Suprapubic skin (tissue), 4 donors: ENCODE data around the gene ATM. TPM values are rescaled to one million over a fixed set of nuclear protein-coding genes. Genes with fewer than 3 reads are reported as not detected.

Experiments used
- DNase-seq, 2 donors: peaks; one replicate each; pipeline ENCODE4 v3.0.0-alpha.2; 2019; ENCODE audit warnings: low spot score in 2 of 2
- H3K27ac ChIP-seq: fragments of 200-600 bp; sonication (generic); one replicate; pipeline ENCODE4 v1.5.1; 2019
- H3K27me3 ChIP-seq: fragments of 200-600 bp; sonication (generic); one replicate; pipeline ENCODE4 v1.5.1; 2019
- H3K36me3 ChIP-seq: fragments of 200-600 bp; sonication (generic); one replicate; pipeline ENCODE4 v1.5.1; 2019
- H3K4me1 ChIP-seq: fragments of 200-600 bp; sonication (generic); one replicate; pipeline ENCODE4 v1.5.1; 2019
- H3K4me3 ChIP-seq: fragments of 200-600 bp; sonication (generic); one replicate; pipeline ENCODE4 v1.5.1; 2019; ENCODE audit warnings: mild to moderate bottlenecking
- H3K9me3 ChIP-seq: fragments of 200-600 bp; sonication (generic); one replicate; pipeline ENCODE4 v1.5.1; 2019
- EP300 ChIP-seq: sonication (generic); formaldehyde crosslinking; IDR thresholded peaks from one replicate; pipeline ENCODE4 v1.6.1; 2017; ENCODE audit warnings: antibody characterized with exemption
- POLR2A ChIP-seq, 2 donors: fragments of 450-650 bp; IDR thresholded peaks; one replicate each; pipeline ENCODE4 v1.6.1; 2017; ENCODE audit warnings: antibody characterized with exemption in 2 of 2, mild to moderate bottlenecking in 2 of 2, moderate library complexity in 2 of 2
- POLR2AphosphoS5 ChIP-seq, 3 donors: sonication (generic); formaldehyde crosslinking; IDR thresholded peaks; one replicate each; pipeline ENCODE4 v1.6.1; 2017; ENCODE audit warnings: antibody characterized with exemption in 3 of 3
- WGBS: methylation state at CpG from one replicate; pipeline ENCODE4 v1.1.5; 2018; 5-methylcytosine and 5-hydroxymethylcytosine counted together
- total RNA-seq, 4 donors: library from RNA; depleted of rRNA; stranded (reverse); fragments of >200 nt; gene quantifications; one replicate each; pipeline ENCODE4 v1.1.0, GENCODE V29; 2016
- TF ChIP-seq, protein P1 (sequence below), 2 donors: fragments of 200-600 bp in 1 of 2; fragments of 450-650 bp in 1 of 2; sonication (generic) in 1 of 2; IDR thresholded peaks; one replicate each; pipeline ENCODE4 v1.5.1; 2016 to 2019; ENCODE audit warnings: antibody characterized with exemption in 2 of 2, mild to moderate bottlenecking in 1 of 2, moderate library complexity in 1 of 2

ATM gene, protein sequence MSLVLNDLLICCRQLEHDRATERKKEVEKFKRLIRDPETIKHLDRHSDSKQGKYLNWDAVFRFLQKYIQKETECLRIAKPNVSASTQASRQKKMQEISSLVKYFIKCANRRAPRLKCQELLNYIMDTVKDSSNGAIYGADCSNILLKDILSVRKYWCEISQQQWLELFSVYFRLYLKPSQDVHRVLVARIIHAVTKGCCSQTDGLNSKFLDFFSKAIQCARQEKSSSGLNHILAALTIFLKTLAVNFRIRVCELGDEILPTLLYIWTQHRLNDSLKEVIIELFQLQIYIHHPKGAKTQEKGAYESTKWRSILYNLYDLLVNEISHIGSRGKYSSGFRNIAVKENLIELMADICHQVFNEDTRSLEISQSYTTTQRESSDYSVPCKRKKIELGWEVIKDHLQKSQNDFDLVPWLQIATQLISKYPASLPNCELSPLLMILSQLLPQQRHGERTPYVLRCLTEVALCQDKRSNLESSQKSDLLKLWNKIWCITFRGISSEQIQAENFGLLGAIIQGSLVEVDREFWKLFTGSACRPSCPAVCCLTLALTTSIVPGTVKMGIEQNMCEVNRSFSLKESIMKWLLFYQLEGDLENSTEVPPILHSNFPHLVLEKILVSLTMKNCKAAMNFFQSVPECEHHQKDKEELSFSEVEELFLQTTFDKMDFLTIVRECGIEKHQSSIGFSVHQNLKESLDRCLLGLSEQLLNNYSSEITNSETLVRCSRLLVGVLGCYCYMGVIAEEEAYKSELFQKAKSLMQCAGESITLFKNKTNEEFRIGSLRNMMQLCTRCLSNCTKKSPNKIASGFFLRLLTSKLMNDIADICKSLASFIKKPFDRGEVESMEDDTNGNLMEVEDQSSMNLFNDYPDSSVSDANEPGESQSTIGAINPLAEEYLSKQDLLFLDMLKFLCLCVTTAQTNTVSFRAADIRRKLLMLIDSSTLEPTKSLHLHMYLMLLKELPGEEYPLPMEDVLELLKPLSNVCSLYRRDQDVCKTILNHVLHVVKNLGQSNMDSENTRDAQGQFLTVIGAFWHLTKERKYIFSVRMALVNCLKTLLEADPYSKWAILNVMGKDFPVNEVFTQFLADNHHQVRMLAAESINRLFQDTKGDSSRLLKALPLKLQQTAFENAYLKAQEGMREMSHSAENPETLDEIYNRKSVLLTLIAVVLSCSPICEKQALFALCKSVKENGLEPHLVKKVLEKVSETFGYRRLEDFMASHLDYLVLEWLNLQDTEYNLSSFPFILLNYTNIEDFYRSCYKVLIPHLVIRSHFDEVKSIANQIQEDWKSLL (N-terminal part only)
- total RNA-seq = 10 to 100 TPM; 17.5 to 76.4 (median 34.2) TPM

DNA sequence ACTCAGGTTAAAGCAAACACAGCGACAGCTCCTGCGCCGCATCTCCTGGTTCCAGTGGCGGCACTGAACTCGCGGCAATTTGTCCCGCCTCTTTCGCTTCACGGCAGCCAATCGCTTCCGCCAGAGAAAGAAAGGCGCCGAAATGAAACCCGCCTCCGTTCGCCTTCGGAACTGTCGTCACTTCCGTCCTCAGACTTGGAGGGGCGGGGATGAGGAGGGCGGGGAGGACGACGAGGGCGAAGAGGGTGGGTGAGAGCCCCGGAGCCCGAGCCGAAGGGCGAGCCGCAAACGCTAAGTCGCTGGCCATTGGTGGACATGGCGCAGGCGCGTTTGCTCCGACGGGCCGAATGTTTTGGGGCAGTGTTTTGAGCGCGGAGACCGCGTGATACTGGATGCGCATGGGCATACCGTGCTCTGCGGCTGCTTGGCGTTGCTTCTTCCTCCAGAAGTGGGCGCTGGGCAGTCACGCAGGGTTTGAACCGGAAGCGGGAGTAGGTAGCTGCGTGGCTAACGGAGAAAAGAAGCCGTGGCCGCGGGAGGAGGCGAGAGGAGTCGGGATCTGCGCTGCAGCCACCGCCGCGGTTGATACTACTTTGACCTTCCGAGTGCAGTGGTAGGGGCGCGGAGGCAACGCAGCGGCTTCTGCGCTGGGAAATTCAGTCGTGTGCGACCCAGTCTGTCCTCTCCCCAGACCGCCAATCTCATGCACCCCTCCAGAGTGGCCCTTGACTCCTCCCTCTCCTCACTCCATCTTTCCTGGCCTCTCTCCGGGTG is at the start of gene ATM, which contains the start of gene NPAT:
Gene ATM, plus strand, starts transcription at position 494 of the 774 bp plus-strand sequence. CDS start 4,558 bp downstream, outside the sequence.
Gene NPAT, minus strand, starts transcription at position 65 of the 774 bp plus-strand sequence. CDS start 102 bp downstream, outside the sequence.
- Histone ChIP-seq H3K27me3 (no peaks in the 10 kb centered on the region), H3K36me3 (no peaks in the 10 kb centered on the region), H3K27ac (peak within 1 kb of the TSS; percentile 96), H3K4me3 (peak within 1 kb of the TSS; percentile 70), H3K9me3 (no peaks in the 10 kb centered on the region), H3K4me1 (peaks cover 40% of the 10 kb centered on the region)
- under 1% methylated on average over 21 of the region's 70 CpGs for WGBS
- DNase-seq = peak; percentile 99
- no peak for TF ChIP-seq EP300
- peak; percentile 79 to 92 (median 89) for TF ChIP-seq POLR2AphosphoS5 (IDR thresholded peaks at IDR 0.05)
- TF ChIP-seq, protein P1, sequence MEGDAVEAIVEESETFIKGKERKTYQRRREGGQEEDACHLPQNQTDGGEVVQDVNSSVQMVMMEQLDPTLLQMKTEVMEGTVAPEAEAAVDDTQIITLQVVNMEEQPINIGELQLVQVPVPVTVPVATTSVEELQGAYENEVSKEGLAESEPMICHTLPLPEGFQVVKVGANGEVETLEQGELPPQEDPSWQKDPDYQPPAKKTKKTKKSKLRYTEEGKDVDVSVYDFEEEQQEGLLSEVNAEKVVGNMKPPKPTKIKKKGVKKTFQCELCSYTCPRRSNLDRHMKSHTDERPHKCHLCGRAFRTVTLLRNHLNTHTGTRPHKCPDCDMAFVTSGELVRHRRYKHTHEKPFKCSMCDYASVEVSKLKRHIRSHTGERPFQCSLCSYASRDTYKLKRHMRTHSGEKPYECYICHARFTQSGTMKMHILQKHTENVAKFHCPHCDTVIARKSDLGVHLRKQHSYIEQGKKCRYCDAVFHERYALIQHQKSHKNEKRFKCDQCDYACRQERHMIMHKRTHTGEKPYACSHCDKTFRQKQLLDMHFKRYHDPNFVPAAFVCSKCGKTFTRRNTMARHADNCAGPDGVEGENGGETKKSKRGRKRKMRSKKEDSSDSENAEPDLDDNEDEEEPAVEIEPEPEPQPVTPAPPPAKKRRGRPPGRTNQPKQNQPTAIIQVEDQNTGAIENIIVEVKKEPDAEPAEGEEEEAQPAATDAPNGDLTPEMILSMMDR (IDR thresholded peaks at IDR 0.05) = peak; percentile 55 to 83
- TF ChIP-seq POLR2A (IDR thresholded peaks at IDR 0.05) = peak; percentile 19 to 89

DNA sequence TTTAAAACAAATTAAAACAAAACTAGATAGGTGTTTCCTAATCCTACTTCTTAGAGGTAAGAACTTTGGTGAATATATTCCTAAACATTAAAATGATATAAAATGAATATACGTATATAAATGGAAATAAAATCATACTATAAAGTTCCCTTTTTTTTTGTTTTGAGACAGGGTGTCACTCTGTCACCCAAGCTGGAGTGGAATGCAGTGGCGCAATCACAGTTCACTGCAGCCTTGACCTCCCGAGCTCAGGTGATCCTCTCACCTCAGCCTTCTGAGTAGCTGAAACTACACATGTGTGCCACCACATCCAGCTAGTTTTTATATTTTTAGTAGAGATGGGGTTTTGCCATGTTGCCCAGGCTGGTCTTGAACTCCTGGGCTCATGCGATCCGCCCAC is 45.3 kb upstream of the ATM start:
- no peak overlapping the region for H3K27ac ChIP-seq
- peaks cover 75% of the 10 kb centered on the region for H3K36me3 ChIP-seq
- TF ChIP-seq POLR2A (IDR thresholded peaks at IDR 0.05) (no peak), POLR2AphosphoS5 (IDR thresholded peaks at IDR 0.05) (no peak), EP300 (no peak)
- TF ChIP-seq, protein P1 (IDR thresholded peaks at IDR 0.05) = no peak
- DNase-seq = no peak
- H3K27me3 ChIP-seq = no peaks in the 10 kb centered on the region
- no peaks in the 10 kb centered on the region for H3K4me1 ChIP-seq
- H3K4me3 ChIP-seq = no peak overlapping the region
- no peaks in the 10 kb centered on the region for H3K9me3 ChIP-seq
- whole genome bisulfite sequencing = 76% methylated on average over 5 of the region's 5 CpGs

DNA sequence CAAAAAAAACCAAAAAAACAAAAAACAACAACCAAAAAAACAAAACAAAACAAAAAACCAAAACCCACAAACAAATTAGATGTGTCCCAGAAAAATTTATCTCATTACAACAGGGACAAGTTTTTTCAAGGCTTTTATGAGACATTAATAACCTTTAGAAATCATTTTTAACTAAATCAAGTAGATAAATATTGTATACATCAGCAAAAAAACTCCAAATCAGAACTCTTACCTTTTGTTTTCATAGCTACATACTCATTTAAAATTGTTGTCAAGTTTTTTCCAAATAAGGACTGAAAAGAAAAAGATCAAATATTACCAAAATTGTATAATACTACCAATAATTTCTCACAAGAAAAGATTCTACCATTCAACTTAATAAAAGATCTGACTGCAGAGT is 29.1 kb upstream of the ATM start:
- peaks cover 54% of the 10 kb centered on the region for H3K36me3 ChIP-seq
- DNase-seq = no peak
- TF ChIP-seq, protein P1 (IDR thresholded peaks at IDR 0.05) = no peak
- TF ChIP-seq EP300 (no peak), POLR2A (IDR thresholded peaks at IDR 0.05) (no peak), POLR2AphosphoS5 (IDR thresholded peaks at IDR 0.05) (no peak)

DNA sequence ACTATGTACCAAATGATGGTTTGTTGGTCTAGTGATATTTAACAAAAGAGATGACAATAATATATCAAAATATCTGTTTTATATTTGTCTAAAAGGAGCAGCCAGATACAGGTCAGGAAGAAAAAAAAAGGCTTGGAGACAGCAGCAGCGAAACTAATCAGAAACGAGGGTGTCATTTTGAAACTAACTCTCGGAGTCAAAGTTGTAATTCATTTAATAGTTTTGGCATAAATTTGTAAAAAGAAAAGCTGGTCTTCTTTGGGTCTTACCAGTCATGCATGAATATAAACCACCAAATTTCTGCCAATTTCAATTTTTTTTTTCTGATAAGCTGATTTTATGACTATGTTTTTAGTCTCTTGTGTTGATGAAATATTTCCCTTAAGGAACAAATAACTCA is 26.0 kb upstream of the ATM start:
- H3K4me1 ChIP-seq = peaks cover 4% of the 10 kb centered on the region
- no peak overlapping the region for H3K4me3 ChIP-seq
- peaks cover 33% of the 10 kb centered on the region for H3K36me3 ChIP-seq
- H3K27me3 ChIP-seq = no peaks in the 10 kb centered on the region
- no peaks in the 10 kb centered on the region for H3K9me3 ChIP-seq
- DNase-seq = no peak
- WGBS = 81% methylated on average over 3 of the region's 3 CpGs
- no peak overlapping the region for H3K27ac ChIP-seq
- TF ChIP-seq, protein P1 (IDR thresholded peaks at IDR 0.05) = no peak
- TF ChIP-seq EP300 (no peak), POLR2AphosphoS5 (IDR thresholded peaks at IDR 0.05) (no peak), POLR2A (IDR thresholded peaks at IDR 0.05) (no peak)

More for the DNA sequence above, 29.1 kb upstream of the ATM start:
- H3K4me3 ChIP-seq = no peak overlapping the region
- no peaks in the 10 kb centered on the region for H3K27me3 ChIP-seq
- no peaks in the 10 kb centered on the region for H3K9me3 ChIP-seq
- no peaks in the 10 kb centered on the region for H3K4me1 ChIP-seq
- H3K27ac ChIP-seq = no peak overlapping the region
